HL-60/S4 (cell line): ENCODE results near the gene SNTN.
"Not testable (repeated sequence)": the region's sequence is repeated elsewhere in the genome, so short reads cannot be mapped to it uniquely, and the experiment has no call there.

Experiments used
- in situ Hi-C: fragments of 300-500 bp; cut with MboI; formaldehyde crosslinking; loops from 2 replicates; pipeline ENCODE4 v1.14.3; 2022; ENCODE audit warnings: low sequenced_read_pairs

The SNTN gene

DNA sequence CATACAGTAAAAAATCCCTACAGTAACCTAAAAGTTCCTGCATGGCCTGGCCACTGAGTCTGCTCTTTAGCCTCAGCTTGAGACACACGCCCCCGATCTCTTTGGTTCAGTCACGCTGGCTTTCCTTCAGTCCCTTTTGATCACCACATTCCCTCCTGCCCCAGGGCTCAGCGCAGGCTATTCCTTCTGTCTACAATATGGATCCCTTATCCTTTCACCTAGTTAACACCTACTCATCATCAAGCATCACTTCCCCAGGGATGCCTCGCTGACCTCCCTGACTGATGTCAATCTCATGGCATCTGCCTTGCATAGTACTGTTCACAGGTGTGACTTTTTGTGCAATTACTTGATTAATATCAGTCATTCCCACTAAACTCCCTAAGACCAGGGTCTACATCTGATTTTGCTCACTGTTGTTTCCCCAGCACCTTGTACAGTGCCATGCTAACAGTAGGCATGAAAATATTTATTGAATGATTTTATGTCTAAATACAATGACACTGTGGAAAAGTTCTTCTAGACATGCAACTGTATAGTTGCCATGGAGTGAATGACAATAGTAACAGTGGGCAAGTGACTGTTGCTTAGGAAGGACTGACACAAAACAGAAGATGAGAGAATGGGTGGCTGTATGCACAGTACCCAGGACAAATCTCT lies at the start of gene SNTN:
Gene SNTN (plus strand): TSS at position 610 of the 660 bp plus-strand sequence. CDS start 13 bp downstream, at position 623.
- in situ Hi-C loops: no loop called here

DNA sequence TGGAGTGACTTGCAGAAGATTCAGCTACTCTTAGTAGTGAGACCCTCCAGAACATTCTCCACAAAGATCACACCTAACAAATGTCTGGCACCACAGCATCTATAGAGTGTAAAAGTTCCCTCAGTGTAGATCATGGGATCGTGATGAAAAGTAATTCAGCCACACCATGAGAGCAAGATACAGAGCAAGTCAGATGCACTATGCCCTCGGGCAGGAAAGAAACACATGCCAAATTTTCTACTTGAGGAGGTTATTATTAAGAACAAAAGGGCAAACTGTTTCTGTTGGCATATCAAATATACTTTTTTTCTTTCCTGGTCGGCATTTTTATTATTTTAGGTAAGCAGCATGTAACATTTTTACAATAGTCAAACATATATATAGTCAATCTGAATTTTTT lies 44.8 kb upstream of the SNTN start:
- in situ Hi-C loops: no loop called here

DNA sequence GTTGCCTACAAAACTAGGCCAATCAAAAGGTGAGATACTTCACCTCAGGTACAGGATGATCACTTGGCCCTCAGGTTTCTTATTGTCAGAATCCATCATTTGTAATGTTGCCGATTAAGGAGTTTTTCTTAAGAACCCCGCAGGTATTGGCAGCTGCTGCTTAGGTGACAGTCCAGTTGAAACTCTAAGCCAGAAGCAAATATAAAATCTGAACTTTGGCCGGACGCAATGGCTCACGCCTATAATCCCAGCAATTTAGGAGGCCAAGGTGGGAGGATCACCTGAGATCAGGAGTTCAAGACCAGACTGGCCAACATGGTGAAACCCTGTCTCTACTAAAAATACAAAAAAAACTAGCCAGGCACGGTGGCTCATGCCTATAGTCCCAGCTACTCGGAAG lies 43.1 kb upstream of the SNTN start:
- in situ Hi-C loops: no loop called here

DNA sequence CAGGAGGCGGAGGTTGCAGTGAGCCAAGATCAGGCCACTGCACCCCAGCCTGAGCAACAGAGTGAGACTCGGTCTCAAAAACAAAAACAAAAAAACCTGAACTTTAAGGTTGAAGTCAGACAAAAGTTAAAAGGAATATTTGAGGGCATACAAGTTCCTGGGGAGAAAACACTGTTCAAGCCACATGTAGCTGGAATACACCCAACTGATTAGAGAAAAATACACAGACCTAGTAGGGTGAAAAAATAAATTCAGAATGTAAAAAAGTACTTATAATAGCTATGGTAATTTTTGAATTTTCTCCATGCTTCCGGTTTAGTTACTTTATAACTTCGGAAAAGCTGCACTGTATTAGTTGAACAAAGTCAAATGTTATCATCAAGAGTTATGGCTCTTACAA lies 42.6 kb upstream of the SNTN start:
- in situ Hi-C loops: no loop called here

DNA sequence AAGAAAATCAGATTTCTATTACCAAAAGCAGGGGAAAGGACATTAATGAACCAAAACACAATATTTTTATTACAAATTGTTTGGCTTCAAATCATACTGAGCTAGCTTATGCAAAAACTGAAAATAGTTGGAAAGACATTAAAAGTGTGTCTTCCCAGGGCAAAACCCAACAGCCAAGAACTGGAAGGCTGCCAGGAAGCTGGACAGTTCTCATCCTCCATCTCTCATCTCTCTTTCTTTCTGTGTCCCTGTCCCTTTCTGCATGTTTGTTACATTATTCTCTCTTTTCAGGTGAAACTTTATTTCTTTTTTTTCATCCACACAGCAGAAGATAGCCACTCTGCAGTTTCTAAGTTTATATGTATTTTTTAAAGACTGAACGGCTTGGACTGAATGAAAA lies 41.1 kb upstream of the SNTN start:
- in situ Hi-C loops: no loop called here

DNA sequence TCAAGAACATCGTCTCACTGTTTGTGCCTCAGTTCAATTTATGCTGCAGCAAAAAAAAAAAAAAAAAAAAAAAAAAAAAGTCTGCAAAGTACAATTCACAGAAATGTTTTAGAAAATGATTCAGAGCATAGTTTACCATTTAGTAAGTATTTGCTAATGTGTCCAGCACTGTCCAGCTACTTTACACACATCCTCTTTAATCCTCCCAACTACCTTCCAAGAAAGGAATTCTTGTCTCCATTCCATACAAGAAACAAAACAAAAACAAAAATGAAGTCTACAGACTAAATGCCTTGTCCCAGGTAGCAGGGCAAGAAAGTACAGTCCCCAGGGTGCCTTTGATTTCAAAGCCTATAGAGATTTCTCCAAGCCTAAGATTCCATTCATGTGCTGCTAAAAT lies 38.9 kb upstream of the SNTN start:
- in situ Hi-C loops: no loop called here

DNA sequence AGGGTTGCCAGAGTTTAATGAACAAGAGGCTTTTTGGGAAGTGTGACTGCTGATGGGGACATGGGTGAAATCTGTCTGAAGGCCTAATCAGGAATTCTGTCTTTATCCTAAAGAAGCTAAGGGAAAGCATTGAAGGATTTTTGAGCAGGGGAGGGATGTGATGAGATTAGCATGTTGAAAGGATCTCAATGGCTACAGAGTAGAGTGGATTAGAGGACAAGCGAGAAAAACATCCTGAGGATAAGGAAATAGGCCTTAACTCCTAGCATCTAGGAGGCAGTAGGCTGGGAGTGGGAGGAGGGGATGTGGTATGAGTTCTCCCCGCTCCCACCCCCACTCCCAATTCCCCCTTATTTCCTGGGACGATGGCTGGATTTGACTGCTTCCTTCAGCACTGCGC lies 35.1 kb upstream of the SNTN start:
- in situ Hi-C loops: no loop called here

DNA sequence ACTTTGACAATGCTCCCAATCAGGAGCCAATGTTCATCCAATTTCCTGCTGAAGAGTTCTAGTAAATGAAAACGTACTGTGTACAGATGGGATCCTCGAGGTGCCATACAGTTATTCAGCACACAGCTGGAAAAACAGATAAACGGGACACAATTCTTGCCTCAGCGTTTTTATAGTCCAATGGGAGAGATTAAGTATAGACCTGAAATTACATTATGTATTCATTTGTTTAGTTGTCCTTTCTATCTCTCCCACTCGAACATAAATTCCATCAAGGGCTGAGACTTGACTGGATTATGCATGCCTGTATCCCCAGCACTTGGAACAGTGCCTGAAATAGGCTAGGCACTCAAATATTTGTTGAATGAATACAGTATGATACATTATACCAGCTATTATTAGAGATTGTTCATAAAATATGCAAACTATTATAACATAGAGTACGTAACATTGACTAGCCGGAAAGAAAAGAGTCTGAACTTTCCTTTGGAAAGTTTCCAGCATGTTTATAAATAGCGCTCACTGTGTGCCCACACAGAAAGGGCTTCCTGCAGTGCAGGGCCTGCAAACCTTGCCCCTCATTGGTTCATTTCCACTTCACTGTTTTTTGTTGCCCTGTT lies 27.4 kb upstream of the SNTN start:
- in situ Hi-C loops: no loop called here

DNA sequence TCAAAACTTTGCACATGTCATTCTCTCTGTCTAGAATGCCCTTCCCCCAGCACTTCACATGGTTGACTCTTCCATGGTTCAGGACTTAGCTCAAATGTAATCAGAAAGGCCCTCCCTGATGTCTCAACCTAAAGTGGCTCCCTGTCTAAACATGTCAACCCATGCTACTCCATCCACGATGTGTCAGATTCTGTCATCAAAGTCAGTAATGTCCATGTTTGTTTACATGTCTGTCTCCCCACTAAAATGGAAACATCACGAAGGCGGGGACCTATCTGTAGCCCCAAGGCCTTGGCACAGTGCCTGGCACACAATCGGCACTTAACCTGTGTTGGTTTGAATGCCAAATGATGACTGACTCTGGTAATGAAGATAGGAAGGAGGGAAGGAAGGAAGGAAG lies 20.8 kb upstream of the SNTN start:
- in situ Hi-C loops: no loop called here

DNA sequence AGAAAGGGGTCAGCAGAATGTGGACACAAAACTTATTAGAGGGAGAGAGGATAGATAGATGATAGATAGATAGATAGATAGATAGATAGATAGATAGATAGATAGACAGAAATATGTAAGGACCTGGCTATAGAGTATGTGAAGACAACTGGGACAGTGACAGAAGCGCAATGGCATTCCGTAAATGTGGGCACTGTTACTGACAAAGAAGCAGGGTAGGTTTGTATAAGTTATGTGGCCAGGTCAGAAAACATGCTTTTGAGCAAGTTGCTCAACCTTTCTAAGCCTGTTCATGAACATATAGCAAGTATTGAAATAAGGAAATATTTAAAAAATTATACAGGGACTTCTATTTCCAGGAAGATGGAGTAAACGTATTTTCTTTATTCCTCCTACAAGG lies 17.3 kb upstream of the SNTN start:
- in situ Hi-C loops: no loop called here

DNA sequence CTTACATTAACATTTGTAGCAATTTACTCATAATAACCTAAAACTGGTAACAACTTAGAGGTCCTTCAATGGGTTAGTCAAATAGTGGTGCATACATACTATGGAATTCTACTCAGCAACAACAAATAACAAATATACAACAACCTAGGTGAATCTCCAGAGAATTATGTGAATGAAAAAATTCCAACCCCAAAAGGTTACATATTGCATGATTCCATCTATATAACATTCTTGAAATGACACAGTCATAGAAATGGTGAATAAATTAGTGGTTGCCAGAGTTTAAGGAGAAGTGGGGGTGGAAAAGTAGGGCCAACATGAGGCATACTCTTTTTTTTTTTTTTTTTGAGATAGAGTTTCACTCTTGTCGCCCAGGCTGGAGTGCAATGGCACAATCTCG lies 12.7 kb upstream of the SNTN start:
- in situ Hi-C loops: no loop called here

DNA sequence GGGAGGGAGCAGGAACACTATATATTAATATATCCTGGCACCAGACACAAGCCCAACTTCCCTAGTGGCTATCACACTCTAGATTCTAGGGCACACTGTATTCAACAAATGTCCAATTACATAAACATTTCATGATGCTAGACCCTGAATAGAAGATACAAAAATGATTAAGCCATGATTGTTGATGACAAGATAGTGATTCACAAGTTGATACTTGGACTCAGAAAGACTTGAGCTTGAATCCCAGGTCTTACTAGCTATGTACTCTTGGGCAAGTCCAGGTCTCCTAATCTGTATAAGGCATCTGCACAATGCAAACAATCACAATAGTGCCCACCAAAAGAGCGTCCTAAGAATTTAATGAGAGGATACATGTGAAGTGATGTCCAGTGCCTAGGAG lies 10.0 kb upstream of the SNTN start:
- in situ Hi-C loops: no loop called here

DNA sequence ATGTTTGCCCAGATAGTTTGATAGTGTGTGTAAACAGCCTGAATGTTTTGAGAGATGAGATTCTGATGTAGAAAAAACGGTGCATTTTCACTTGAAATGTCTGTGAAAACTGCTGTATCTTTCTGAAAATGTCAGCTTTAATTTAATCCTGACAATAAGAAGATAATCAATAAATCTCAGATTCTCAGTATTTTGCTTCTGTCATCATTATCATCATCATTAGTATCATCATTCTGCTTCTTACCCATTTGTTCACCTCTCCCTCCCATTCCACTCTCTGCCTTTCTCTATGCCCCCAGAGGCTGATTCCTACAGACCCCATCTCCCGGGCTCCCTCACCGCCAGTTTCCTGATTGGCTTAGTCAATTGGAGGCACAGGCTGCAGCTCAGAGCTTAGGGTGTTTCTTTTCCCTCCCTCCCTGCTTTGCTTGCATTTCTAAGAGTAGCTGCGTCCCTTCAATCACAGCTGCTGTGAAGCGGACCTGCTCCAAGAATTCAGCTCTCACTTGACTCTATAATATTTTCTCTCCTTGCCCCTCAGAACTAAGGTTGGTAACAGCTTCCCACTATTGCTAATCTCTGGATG lies 8.2 kb upstream of the SNTN start:
- in situ Hi-C loops: no loop called here

DNA sequence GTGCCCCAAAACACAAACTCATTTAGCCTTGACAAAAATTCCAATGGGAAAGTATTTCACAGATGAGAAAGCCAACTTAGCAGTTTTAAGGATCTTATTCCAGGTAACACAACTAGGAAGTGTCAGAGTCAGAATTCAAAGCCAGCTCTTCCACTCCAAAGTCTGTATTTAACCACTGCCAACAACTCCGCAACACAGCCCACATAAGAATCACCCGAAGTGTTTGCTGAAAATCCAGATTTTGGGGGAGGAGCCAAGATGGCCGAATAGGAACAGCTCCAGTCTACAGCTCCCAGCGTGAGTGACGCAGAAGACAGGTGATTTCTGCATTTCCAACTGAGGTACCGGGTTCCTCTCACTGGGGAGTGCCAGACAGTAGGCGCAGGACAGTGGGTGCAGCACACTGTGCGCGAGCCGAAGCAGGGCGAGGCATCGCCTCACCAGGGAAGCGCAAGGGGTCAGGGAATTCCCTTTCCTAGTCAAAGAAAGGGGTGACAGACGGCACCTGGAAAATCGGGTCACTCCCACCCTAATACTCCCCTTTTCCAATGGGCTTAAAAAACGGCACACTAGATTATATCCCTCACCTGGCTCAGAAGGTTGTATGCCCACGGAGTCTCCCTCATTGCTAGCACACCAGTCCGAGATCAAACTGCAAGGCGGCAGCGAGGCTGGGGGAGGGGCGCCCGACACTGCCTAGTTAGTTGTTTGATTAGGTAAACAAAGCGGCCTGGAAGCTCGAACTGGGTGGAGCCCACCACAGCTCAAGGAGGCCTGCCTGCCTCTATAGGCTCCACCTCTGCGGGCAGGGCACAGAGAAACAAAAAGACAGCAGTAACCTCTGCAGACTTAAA lies 7.3 kb upstream of the SNTN start:
- in situ Hi-C loops: not testable (repeated sequence)

DNA sequence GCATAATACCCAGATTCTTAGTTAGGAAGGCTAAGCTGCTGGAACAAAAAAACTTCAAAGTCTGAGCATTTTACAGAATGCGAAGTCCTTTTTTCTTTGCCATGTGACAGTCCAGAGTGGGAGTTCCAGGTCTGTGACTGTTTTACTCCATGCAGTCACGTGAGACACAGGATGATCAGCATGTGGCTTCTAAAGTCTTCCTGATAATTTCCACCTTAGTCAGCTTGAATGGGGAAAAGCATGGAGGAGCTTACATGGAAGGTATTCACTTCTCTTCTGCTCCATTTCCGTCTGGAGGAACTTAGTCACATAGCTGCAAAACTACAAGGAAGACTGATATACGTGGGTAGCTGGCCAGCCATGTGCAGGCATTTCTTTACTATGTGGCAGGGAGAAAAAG lies 1.7 kb downstream of the SNTN start:
- in situ Hi-C loops: no loop called here

DNA sequence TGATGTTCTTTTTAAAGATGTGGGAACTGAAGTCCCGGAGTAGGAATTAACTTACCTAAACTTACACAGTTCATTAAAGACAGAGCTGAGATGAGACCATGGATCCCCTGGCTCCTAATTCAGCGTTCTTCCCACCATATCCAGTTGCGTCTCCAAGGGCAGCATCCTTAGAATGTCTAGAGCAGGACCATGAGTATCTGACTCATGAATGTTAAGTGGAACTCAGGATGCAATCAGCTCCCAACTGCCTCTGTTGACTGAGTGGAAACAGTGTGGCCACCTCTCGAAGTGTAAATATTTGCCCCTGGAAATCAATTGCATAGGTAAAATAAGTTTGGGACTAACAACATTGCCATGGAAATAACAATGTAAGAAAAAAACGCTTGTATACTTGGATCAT lies 2.5 kb downstream of the SNTN start:
- in situ Hi-C loops: no loop called here

DNA sequence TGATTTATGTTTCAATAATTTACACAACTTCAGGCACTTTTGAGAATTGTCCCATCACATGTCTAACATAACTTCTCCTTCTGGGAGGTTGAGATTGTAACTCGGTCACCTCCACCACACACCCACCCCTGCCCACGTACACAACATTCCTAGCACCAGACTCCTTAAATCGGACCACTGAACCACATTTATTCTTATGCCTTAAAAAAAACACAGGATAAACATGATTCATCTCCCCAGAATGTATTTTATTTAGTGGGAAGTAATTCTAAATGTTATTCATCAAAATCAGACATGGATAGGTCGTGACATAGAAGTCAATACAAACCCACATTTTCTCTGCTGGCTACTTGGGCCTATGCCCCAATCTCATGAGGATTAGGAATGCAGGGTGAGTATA lies 3.0 kb downstream of the SNTN start:
- in situ Hi-C loops: no loop called here

DNA sequence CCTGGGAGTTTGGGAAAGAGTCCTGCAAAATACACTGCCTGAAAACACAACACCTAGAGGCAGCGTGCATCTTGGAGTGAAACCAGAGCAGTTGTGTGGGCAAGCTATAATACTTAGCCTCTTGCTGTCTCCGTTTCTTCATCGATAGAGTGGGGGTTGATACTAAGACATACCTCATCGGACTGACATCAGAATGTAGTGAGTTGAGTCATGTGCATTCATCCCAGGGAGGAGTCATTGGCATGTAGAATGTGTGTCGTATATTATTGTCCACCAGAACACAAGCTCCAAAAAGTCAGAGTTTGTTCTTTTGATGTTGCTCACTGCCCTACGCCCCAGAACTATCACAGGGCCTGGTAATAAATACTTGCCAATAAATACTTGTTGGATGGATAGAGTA lies 4.3 kb downstream of the SNTN start:
- in situ Hi-C loops: no loop called here

DNA sequence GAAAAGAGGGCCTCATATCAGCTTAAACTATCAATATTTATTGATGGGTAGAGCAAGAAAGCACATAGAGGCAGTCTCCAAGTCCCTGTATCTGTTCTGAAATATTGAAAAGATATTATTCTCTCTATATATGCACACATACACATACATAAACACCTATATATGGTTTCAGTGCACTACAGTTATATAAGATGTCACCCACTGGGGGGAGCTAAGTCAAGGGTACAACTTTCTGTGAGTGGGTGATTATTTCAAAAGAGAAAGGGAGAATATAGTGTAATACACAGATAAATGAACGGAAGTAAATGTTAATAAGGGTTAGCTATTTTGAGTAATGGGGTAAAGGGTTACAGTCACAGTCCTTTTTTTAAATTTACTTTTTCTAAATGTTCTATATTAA lies 8.8 kb downstream of the SNTN start:
- in situ Hi-C loops: no loop called here

DNA sequence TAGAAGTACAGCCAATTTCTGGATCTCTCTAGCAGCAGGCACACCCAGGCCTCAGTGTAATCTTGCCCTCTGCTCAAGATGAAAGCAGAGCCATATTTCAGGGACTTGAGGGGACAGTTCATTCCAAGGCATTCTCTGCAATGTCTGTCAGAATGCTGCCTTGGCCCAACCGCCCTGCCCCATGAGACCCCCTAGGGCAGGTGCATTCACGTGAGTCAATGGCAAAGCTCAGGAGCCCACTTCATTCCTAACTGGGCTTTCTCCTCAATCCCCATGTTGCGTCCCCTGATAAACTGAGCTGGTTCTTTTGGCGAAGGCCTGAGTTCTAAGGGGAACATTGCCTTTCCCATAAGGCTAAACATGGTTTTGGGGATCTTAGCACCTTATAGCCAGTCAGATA lies 9.5 kb downstream of the SNTN start:
- in situ Hi-C loops: no loop called here

DNA sequence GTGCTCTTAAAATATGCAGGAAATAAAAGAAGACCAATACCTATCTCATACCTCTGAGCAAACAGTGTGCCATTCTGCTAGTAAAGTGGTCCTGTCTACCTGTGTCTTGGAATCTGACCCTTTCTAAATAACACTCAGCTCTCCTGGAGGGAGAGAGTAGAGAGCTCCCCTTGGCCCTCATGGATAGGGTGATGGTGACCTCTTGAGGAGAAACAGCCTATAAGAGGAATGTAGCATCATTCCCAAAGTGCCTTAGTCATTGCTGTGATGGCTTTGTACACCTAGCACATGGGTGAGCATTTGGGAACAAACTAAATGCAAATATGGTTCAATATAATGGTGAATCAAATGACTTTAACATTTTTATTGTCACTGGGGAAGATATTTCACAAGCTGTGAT lies 10.0 kb downstream of the SNTN start:
- in situ Hi-C loops: no loop called here

DNA sequence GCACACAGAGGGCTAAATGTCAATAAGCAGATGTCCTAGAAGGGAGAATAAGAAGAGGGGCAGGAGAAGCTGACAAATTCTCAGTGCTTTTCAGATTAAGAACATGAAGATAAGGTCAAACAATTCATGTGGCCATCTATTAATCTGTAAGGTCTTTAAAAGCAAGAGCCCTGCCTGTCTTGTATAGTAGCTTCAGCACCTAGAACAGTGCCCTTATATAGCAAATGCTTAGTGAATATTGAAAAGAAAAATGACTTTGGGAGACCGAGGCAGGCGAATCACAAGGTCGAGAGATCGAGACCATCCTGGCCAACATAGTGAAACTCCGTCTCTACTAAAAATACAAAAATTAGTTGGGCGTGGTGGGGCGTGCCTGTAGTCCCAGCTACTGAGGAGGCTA lies 18.1 kb downstream of the SNTN start:
- in situ Hi-C loops: no loop called here
